ENCODE measurements around the gene TMPRSS2.
"Not testable (repeated sequence)": the region's sequence is repeated elsewhere in the genome, so short reads cannot be mapped to it uniquely, and the experiment has no call there.

The TMPRSS2 gene

GRCh38 chr21:41432562-41433460 is 75.1 kb downstream of the TMPRSS2 start:
- DNase-seq (ENCODE audit: low read depth, low spot score), result no peak
- H3K4me3 ChIP-seq (ENCODE audit: low read length), result no peak overlapping the region

- DNase-seq (ENCODE audit: low read depth, low spot score), result no peak
Observed at GRCh38 chr21:41431788-41432548, 76.0 kb downstream of the TMPRSS2 start.

GRCh38 chr21:41429925-41430491 is 78.0 kb downstream of the TMPRSS2 start:
- no peak overlapping the region for H3K4me3 ChIP-seq (ENCODE audit: low read length)
- DNase-seq (ENCODE audit: low read depth, low spot score), result no peak

More at GRCh38 chr21:41431788-41432548, 76.0 kb downstream of the TMPRSS2 start:
- H3K4me3 ChIP-seq (ENCODE audit: low read length), result no peak overlapping the region

DNA sequence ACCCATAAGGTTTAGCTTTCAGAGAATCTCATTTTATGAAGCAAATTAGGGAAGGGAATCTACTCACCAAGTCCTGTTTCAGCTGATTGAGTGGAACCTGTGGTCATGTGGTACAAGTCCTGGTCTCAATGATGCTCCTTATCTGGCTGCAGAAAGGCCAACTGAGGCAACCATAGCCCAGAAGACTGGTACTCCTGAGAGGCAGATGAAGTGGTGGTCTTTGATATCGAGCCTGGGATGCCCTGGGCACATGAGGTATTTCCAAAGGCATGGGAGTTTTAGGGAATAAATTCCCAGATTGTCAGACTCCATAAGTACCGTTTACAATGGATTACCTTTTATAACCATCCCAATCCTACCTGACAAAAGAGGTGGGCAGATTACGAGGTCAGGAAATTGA is 78.7 kb downstream of the TMPRSS2 start:
- DNase-seq (ENCODE audit: low read depth, low spot score), result no peak
- no peak overlapping the region for H3K4me3 ChIP-seq (ENCODE audit: low read length)

DNA sequence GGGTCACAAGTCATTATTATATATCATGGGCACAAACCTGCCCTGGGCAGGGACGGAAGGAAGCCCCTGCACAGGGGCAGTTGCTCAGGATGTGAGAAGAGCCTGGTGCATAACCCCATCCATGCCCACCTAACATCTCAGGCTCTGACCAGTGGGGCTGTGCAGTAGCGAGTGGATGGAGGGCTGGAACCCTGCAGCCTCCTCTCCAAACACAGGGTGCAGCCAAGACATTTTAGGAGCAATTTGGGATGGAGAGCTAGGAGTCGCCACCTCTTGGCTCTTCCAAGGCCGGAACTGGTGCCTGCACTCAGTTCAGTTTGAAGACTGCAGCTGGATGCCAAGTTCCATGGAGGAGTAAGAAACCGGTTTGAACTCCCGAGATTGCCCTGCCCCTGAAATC is 79.1 kb downstream of the TMPRSS2 start:
- no peak for DNase-seq (ENCODE audit: low read depth, low spot score)

DNA sequence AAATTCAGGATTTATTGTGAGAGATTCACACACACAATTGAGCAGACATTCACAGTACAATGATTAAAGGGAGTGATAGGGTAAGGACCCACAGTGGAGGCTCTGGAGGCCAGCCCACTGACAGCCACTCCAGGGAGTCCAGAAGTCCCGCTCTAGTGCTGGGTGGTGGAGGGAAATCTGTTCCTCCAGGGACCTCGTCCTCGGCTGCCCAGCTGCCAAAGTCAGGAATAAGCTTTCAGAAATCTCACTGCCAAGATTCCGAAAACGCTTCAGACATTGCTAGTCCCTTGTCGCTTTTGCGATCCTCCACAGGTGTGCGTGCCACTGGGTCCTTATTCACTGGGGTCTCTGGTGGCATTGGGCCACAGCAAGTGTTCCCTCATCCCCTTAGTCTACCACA is 79.6 kb downstream of the TMPRSS2 start:
- DNase-seq (ENCODE audit: low read depth, low spot score), result no peak
- H3K4me3 ChIP-seq (ENCODE audit: low read length), result no peak overlapping the region

More for the DNA sequence above, 79.1 kb downstream of the TMPRSS2 start:
- H3K4me3 ChIP-seq (ENCODE audit: low read length), result no peak overlapping the region

DNA sequence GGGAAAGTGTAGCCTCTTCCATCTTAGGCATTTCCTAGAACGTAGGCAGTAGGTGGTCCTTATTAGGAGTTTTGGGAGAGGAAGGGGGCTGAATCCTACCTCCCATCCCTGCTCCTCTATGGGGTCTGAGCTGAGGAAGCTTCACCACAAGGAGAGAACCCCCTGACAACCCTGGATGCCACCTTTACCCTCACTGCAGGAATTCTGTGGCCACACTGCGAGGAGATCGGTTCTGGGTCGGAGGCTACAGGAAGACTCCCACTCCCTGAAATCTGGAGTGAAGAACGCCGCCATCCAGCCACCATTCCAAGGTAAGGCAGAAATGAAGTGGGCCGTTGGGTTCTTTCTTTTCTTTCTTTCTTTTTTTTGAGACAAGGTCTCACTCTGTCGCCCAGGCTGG is 80.4 kb downstream of the TMPRSS2 start:
- no peak for DNase-seq (ENCODE audit: low read depth, low spot score)
- H3K4me3 ChIP-seq (ENCODE audit: low read length), result no peak overlapping the region

- H3K4me3 ChIP-seq (ENCODE audit: low read length), result no peak overlapping the region
- no peak for DNase-seq (ENCODE audit: low read depth, low spot score)
Observed at GRCh38 chr21:41426676-41427404, 81.1 kb downstream of the TMPRSS2 start.

GRCh38 chr21:41425954-41426675 is 81.8 kb downstream of the TMPRSS2 start, which contains the start of gene MX1:
TSS of gene MX1 (plus strand) at chr21:41426239. CDS start at chr21:41432071, 5,832 bp downstream.
- DNase-seq (ENCODE audit: low read depth, low spot score), result no peak
- no peak within 1 kb of the TSS for H3K4me3 ChIP-seq (ENCODE audit: low read length)

- H3K4me3 ChIP-seq (ENCODE audit: low read length), result no peak overlapping the region
- DNase-seq (ENCODE audit: low read depth, low spot score), result no peak
Observed at GRCh38 chr21:41425588-41425953, 82.4 kb downstream of the TMPRSS2 start.

GRCh38 chr21:41423305-41423636 is 84.7 kb downstream of the TMPRSS2 start:
- not testable (repeated sequence) for DNase-seq (ENCODE audit: low read depth, low spot score); H3K4me3 ChIP-seq (ENCODE audit: low read length)

GRCh38 chr21:41422546-41423304 is 85.2 kb downstream of the TMPRSS2 start:
- H3K4me3 ChIP-seq (ENCODE audit: low read length), result no peak overlapping the region
- DNase-seq (ENCODE audit: low read depth, low spot score), result no peak

GRCh38 chr21:41420998-41421397 is 87.0 kb downstream of the TMPRSS2 start:
- not testable (repeated sequence) for DNase-seq (ENCODE audit: low read depth, low spot score); H3K4me3 ChIP-seq (ENCODE audit: low read length)

GRCh38 chr21:41419921-41420862 is 87.8 kb downstream of the TMPRSS2 start:
- no peak for DNase-seq (ENCODE audit: low read depth, low spot score)
- peak overlapping the region; percentile 22 for H3K4me3 ChIP-seq (ENCODE audit: low read length)

- DNase-seq (ENCODE audit: low read depth, low spot score), result no peak
Observed at GRCh38 chr21:41418956-41419680, 88.8 kb downstream of the TMPRSS2 start.

DNA sequence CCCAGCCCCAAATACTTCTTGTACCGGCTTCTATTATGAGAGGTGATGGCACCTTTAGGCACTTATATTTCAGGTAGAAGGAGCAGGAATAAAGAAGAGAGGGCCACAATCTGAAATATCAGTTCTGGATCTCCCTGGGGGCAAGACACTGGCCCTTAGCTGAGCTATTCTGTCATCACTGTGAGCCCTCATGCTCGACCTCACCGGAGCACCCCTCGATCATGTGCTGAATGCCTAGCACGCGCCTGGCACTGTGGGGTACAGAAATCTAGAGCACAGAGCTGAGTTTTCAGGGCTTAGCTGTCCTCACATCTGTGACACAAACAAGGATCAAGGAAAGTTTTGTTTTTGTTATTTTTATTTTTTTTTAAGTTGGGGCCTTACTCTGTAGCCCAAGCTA is 89.6 kb downstream of the TMPRSS2 start:
- no peak overlapping the region for H3K4me3 ChIP-seq (ENCODE audit: low read length)
- no peak for DNase-seq (ENCODE audit: low read depth, low spot score)

More at GRCh38 chr21:41418956-41419680, 88.8 kb downstream of the TMPRSS2 start:
- H3K4me3 ChIP-seq (ENCODE audit: low read length), result no peak overlapping the region
